Measurements from ENCODE around the gene HTATIP2. TPM values are rescaled to one million over a fixed set of nuclear protein-coding genes. Genes with fewer than 3 reads are reported as not detected.

HTATIP2 gene
- total and polyA plus RNA-seq, 2 donors (not counting 3 experiments of a cell fraction or from before 2014, with no cell fraction given): 37.2 to 57.6 TPM

- Histone ChIP-seq H3K4me1 (ENCODE audit: control insufficient read depth, extremely low read depth, insufficient read depth, low read length) (no peaks in the 10 kb centered on the region), H3K9ac (replicated peaks; ENCODE audit: extremely low read depth, insufficient read depth, low read length) (no peak overlapping the region), H2AFZ (ENCODE audit: low read depth, low read length) (no peak overlapping the region), H3K9me1 (replicated peaks; ENCODE audit: control insufficient read depth, extremely low read depth, insufficient read depth, low read length) (no peaks in the 10 kb centered on the region), H4K20me1 (replicated peaks; ENCODE audit: control insufficient read depth, extremely low read depth, insufficient read depth, low read length) (no peaks in the 10 kb centered on the region), H3K9me3 (replicated peaks; ENCODE audit: control insufficient read depth, insufficient read depth, low read length) (no peaks in the 10 kb centered on the region), H3K4me2 (ENCODE audit: insufficient read depth, low read length) (no peak overlapping the region), H3K27me3 (ENCODE audit: control insufficient read depth in 2 of 2, insufficient read depth in 2 of 2, low read length in 2 of 2) (no peaks in the 10 kb centered on the region), H3K27ac (ENCODE audit: insufficient read depth, low read depth, low read length) (no peak overlapping the region), H3K4me3 (replicated peaks in 1 of 3; ENCODE audit: insufficient read depth in 1 of 3, low read depth in 1 of 3, low read length in 3 of 3) (no peak overlapping the region), H3K36me3 (ENCODE audit: control insufficient read depth in 2 of 2, extremely low read depth in 1 of 2, insufficient read depth in 2 of 2, low read length in 2 of 2) (peaks cover 0 to 11% of the 10 kb centered on the region in 2 experiments), H3K79me2 (ENCODE audit: control insufficient read depth, insufficient read depth, low read length) (no peaks in the 10 kb centered on the region)
- BruUV-seq (replicated peaks): no TSS peak
- dilution Hi-C loops (cut with MboI; ENCODE audit: extremely low pct_ligation_motif_present, low sequenced_read_pairs) (no loop called here), intact Hi-C loops (cut with micrococcal nuclease) (loop anchor here (5.0 kb wide), 1 partner anchor 85 kb away; no protein-coding TSS in a partner anchor)
- ChIA-PET POLR2A (no interaction called here), CTCF (interaction anchor here (2.7 kb wide), 1 partner anchor 10 kb away, joined by 14 read pairs; no protein-coding TSS in a partner anchor)
- no peak for FAIRE-seq
- DNase-seq (ENCODE audit: low read depth, low spot score): no peak
- TF ChIP-seq POLR2AphosphoS5 (IDR thresholded peaks at IDR 0.05; ENCODE audit: insufficient read depth, low read depth, low read length): no peak
Measured at GRCh38 chr11:20407344-20407743, 43.8 kb downstream of the HTATIP2 start.

- Histone ChIP-seq H3K4me1 (ENCODE audit: control insufficient read depth, extremely low read depth, insufficient read depth, low read length) (no peaks in the 10 kb centered on the region), H3K27ac (ENCODE audit: insufficient read depth, low read depth, low read length) (no peak overlapping the region), H3K9me3 (replicated peaks; ENCODE audit: control insufficient read depth, insufficient read depth, low read length) (no peaks in the 10 kb centered on the region), H4K20me1 (replicated peaks; ENCODE audit: control insufficient read depth, extremely low read depth, insufficient read depth, low read length) (no peaks in the 10 kb centered on the region), H3K36me3 (ENCODE audit: control insufficient read depth in 2 of 2, extremely low read depth in 1 of 2, insufficient read depth in 2 of 2, low read length in 2 of 2) (peaks cover 0 to 4% of the 10 kb centered on the region in 2 experiments), H3K4me3 (replicated peaks in 1 of 3; ENCODE audit: insufficient read depth in 1 of 3, low read depth in 1 of 3, low read length in 3 of 3) (no peak overlapping the region), H3K27me3 (ENCODE audit: control insufficient read depth in 2 of 2, insufficient read depth in 2 of 2, low read length in 2 of 2) (no peaks in the 10 kb centered on the region), H3K9me1 (replicated peaks; ENCODE audit: control insufficient read depth, extremely low read depth, insufficient read depth, low read length) (peaks cover 3% of the 10 kb centered on the region), H3K79me2 (ENCODE audit: control insufficient read depth, insufficient read depth, low read length) (no peaks in the 10 kb centered on the region), H3K9ac (replicated peaks; ENCODE audit: extremely low read depth, insufficient read depth, low read length) (no peak overlapping the region), H3K4me2 (ENCODE audit: insufficient read depth, low read length) (no peak overlapping the region), H2AFZ (ENCODE audit: low read depth, low read length) (no peak overlapping the region)
- intact Hi-C loops (cut with micrococcal nuclease) (no loop called here), dilution Hi-C loops (cut with MboI; ENCODE audit: extremely low pct_ligation_motif_present, low sequenced_read_pairs) (no loop called here)
- CTCF ChIA-PET: interaction anchor here (1.9 kb wide), 1 partner anchor 18 kb away, joined by 9 read pairs; no protein-coding TSS in a partner anchor
- POLR2A ChIA-PET: no interaction called here
- DNase-seq (ENCODE audit: low read depth, low spot score): no peak
- TF ChIP-seq MYC (IDR thresholded peaks at IDR 0.05; ENCODE audit: low read depth, low read length): no peak
- TF ChIP-seq GATA2 (IDR thresholded peaks at IDR 0.05; ENCODE audit: insufficient read depth, insufficient read length, low read depth, low read length): no peak
- TF ChIP-seq POLR2A (IDR thresholded peaks at IDR 0.05; ENCODE audit: low read depth, low read length): no peak
- no peak for TF ChIP-seq POLR2AphosphoS5 (IDR thresholded peaks at IDR 0.05; ENCODE audit: insufficient read depth, low read depth, low read length)
- no peak for TF ChIP-seq JUN (IDR thresholded peaks at IDR 0.05; ENCODE audit: borderline replicate concordance, insufficient read depth, insufficient read length, low read depth)
- TF ChIP-seq FOS (IDR thresholded peaks at IDR 0.05; ENCODE audit: borderline replicate concordance, insufficient read depth, low read length): no peak
- TF ChIP-seq, protein P1, sequence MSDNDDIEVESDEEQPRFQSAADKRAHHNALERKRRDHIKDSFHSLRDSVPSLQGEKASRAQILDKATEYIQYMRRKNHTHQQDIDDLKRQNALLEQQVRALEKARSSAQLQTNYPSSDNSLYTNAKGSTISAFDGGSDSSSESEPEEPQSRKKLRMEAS (IDR thresholded peaks at IDR 0.05; ENCODE audit: insufficient read depth, insufficient read length): no peak
- TF ChIP-seq CTCF (IDR thresholded peaks at IDR 0.05; ENCODE audit: extremely low read depth in 1 of 2, insufficient read depth in 1 of 2, low read depth in 1 of 2, low read length in 2 of 2): no peak
- TF ChIP-seq EZH2 (IDR thresholded peaks at IDR 0.05; ENCODE audit: borderline replicate concordance, low read depth, low read length, severe bottlenecking): no peak
- no peak for FAIRE-seq
- BruUV-seq (replicated peaks): no TSS peak
Measured at GRCh38 chr11:20415432-20415831, 51.9 kb downstream of the HTATIP2 start.

Data from endothelial cell of umbilical vein (primary cell).